GM23338 (cell line): ENCODE results near the gene COPZ2. TPM values are rescaled to one million over a fixed set of nuclear protein-coding genes. Genes with fewer than 3 reads are reported as not detected.

Source experiments
- ATAC-seq: fragments of 200-7000 bp; cut with Tn5 transposase; 3 replicates; pipeline ENCODE4 v1.9.1; 2020
- DNase-seq: peaks from one replicate; pipeline ENCODE4 v3.0.0-alpha.2; 2015; ENCODE audit warnings: low spot score
- H2AFZ ChIP-seq: fragments of 200-600 bp; sonication (generic); 2 replicates; pipeline ENCODE4 v1.8.0; 2016; ENCODE audit warnings: antibody characterized with exemption, mild to moderate bottlenecking, moderate library complexity
- H3F3A ChIP-seq: fragments of 200-600 bp; sonication (generic); replicated peaks from 2 replicates; pipeline ENCODE4 v1.8.0; 2017; ENCODE audit warnings: antibody characterized with exemption, mixed run types, low read depth
- H3K27ac ChIP-seq: fragments of 200-600 bp; sonication (generic); 2 replicates; pipeline ENCODE4 v1.6.1; 2016; ENCODE audit warnings: low read depth
- H3K27me3 ChIP-seq: fragments of 200-600 bp; sonication (generic); 2 replicates; pipeline ENCODE4 v1.8.0; 2016; ENCODE audit warnings: mild to moderate bottlenecking, mixed run types, moderate library complexity; ENCODE audit not compliant: insufficient read depth
- H3K36me3 ChIP-seq: fragments of 200-600 bp; sonication (generic); 2 replicates; pipeline ENCODE4 v1.8.0; 2016; ENCODE audit warnings: mild to moderate bottlenecking; ENCODE audit not compliant: insufficient read depth
- H3K4me1 ChIP-seq: fragments of 200-600 bp; sonication (generic); 2 replicates; pipeline ENCODE4 v1.8.0; 2016; ENCODE audit warnings: mild to moderate bottlenecking, moderate library complexity; ENCODE audit not compliant: insufficient read depth
- H3K4me2 ChIP-seq: fragments of 200-600 bp; sonication (generic); 2 replicates; pipeline ENCODE4 v1.7.1; 2017; ENCODE audit warnings: mixed run types
- H3K4me3 ChIP-seq: fragments of 200-600 bp; sonication (generic); 2 replicates; pipeline ENCODE4 v1.6.1; 2016; ENCODE audit warnings: mixed run types
- H3K79me2 ChIP-seq: fragments of 200-600 bp; sonication (generic); replicated peaks from 2 replicates; pipeline ENCODE4 v1.8.0; 2017; ENCODE audit warnings: mild to moderate bottlenecking; ENCODE audit not compliant: insufficient read depth
- H3K9me2 ChIP-seq: fragments of 200-600 bp; sonication (generic); 2 replicates; pipeline ENCODE4 v1.8.0; 2017; ENCODE audit not compliant: insufficient read depth
- H4K20me1 ChIP-seq: fragments of 200-600 bp; sonication (generic); replicated peaks from 2 replicates; pipeline ENCODE4 v1.8.0; 2017; ENCODE audit warnings: mild to moderate bottlenecking; ENCODE audit not compliant: insufficient read depth
- H3K27ac Mint-ChIP-seq: 2 replicates; pipeline ENCODE4 v1.8.0; 2020; ENCODE audit warnings: inconsistent platforms, mild to moderate bottlenecking, moderate library complexity, mixed read lengths
- H3K27me3 Mint-ChIP-seq: 3 replicates; pipeline ENCODE4 v1.8.0; 2022; ENCODE audit warnings: low read depth, mild to moderate bottlenecking, moderate library complexity, mixed read lengths, inconsistent platforms; ENCODE audit not compliant: insufficient read depth, poor library complexity
- H3K36me3 Mint-ChIP-seq: 3 replicates; pipeline ENCODE4 v1.8.0; 2021; ENCODE audit warnings: low read depth, mild to moderate bottlenecking, inconsistent platforms, moderate library complexity, mixed read lengths
- H3K4me1 Mint-ChIP-seq: 3 replicates; pipeline ENCODE4 v1.8.0; 2020; ENCODE audit warnings: mild to moderate bottlenecking, inconsistent platforms, mixed read lengths
- H3K4me3 Mint-ChIP-seq: 3 replicates; pipeline ENCODE4 v1.8.0; 2021; ENCODE audit warnings: moderate library complexity, mild to moderate bottlenecking, inconsistent platforms, mixed read lengths
- H3K9me3 Mint-ChIP-seq: 3 replicates; pipeline ENCODE4 v1.8.0; 2020; ENCODE audit warnings: moderate library complexity, mild to moderate bottlenecking, inconsistent platforms, mixed read lengths
- ETS1 ChIP-seq: IDR thresholded peaks from 2 replicates; pipeline ENCODE4 v1.6.1; 2016; ENCODE audit warnings: antibody characterized with exemption
- NANOG ChIP-seq: IDR thresholded peaks from 2 replicates; pipeline ENCODE4 v1.6.1; 2016; ENCODE audit warnings: antibody characterized with exemption, borderline replicate concordance
- ZNF114 ChIP-seq: fragments of 250-450 bp; sonication (Bioruptor Pico); IDR thresholded peaks from 2 replicates; pipeline ENCODE4 v1.5.0; 2020; ENCODE audit warnings: mild to moderate bottlenecking, moderate library complexity
- ZNF331 ChIP-seq: fragments of 250-450 bp; sonication (Bioruptor Pico); IDR thresholded peaks from 2 replicates; pipeline ENCODE4 v1.5.0; 2020; ENCODE audit warnings: low read depth, mild to moderate bottlenecking, moderate library complexity
- ZNF462 ChIP-seq: fragments of 250-450 bp; sonication (Bioruptor Pico); IDR thresholded peaks from 2 replicates; pipeline ENCODE4 v1.5.0; 2020; ENCODE audit warnings: mild to moderate bottlenecking, moderate library complexity
- polyA plus RNA-seq: library from polyadenylated mRNA; unstranded; fragments of >200 nt; fragmentation: Nextera tagmentation; extraction: Ambion mirVana; gene quantifications from 2 replicates; pipeline ENCODE4 v1.2.1, GENCODE V29; 2016
- total RNA-seq: library from RNA; depleted of rRNA; stranded (reverse); fragments of >200 nt; shearing (Covaris generic); gene quantifications from 2 replicates; pipeline ENCODE4 v1.2.3, GENCODE V29; 2014
- TF ChIP-seq, protein P1 (sequence below), 2 experiments: fragments of 200-600 bp in 1 of 2; sonication (generic) in 1 of 2; conservative IDR thresholded peaks; 2 replicates each; pipeline versions ENCODE4 v1.5.1 to v1.6.1; 2016 to 2017; ENCODE audit warnings: antibody characterized with exemption in 2 of 2, low read depth in 2 of 2, mild to moderate bottlenecking in 2 of 2, moderate library complexity in 1 of 2

Gene COPZ2
- total and polyA plus RNA-seq, 2 experiments from 2014 or later: not detected

GRCh38 chr17:48016112-48016511, 21.5 kb downstream of the COPZ2 start (continued):
- no peak for TF ChIP-seq ZNF462 (CRISPR knock-in tag)

- Histone ChIP-seq H3K79me2 (no peaks in the 10 kb centered on the region), H3F3A (peaks cover 7% of the 10 kb centered on the region; the same call in 1 of the 2 replicates), H3K27me3 (peaks cover 24% of the 10 kb centered on the region), H3K9me2 (no peaks in the 10 kb centered on the region), H3K4me3 (no peak overlapping the region), H3K4me1 (peaks cover 5% of the 10 kb centered on the region), H4K20me1 (0 out of 2 replicates have a peak, but pooled peaks cover 3% of the 10 kb centered on the region), H3K4me2 (no peak overlapping the region), H3K27ac (no peak overlapping the region), H3K36me3 (no peaks in the 10 kb centered on the region), H2AFZ (peak overlapping the region; percentile 81)
- H3K27me3 Mint-ChIP-seq: peaks cover 24% of the 10 kb centered on the region
- H3K9me3 Mint-ChIP-seq: no peaks in the 10 kb centered on the region; the same call in 2 of the 3 replicates
- H3K4me3 Mint-ChIP-seq: no peak overlapping the region
- no peaks in the 10 kb centered on the region for H3K36me3 Mint-ChIP-seq
- no peak overlapping the region; the same call in 1 of the 2 replicates for H3K27ac Mint-ChIP-seq
- H3K4me1 Mint-ChIP-seq: peaks cover 29% of the 10 kb centered on the region
- ATAC-seq (no peak), DNase-seq (no peak)
- no peak for TF ChIP-seq ZNF462 (CRISPR knock-in tag)
- no peak for TF ChIP-seq ETS1
- TF ChIP-seq, protein P1, sequence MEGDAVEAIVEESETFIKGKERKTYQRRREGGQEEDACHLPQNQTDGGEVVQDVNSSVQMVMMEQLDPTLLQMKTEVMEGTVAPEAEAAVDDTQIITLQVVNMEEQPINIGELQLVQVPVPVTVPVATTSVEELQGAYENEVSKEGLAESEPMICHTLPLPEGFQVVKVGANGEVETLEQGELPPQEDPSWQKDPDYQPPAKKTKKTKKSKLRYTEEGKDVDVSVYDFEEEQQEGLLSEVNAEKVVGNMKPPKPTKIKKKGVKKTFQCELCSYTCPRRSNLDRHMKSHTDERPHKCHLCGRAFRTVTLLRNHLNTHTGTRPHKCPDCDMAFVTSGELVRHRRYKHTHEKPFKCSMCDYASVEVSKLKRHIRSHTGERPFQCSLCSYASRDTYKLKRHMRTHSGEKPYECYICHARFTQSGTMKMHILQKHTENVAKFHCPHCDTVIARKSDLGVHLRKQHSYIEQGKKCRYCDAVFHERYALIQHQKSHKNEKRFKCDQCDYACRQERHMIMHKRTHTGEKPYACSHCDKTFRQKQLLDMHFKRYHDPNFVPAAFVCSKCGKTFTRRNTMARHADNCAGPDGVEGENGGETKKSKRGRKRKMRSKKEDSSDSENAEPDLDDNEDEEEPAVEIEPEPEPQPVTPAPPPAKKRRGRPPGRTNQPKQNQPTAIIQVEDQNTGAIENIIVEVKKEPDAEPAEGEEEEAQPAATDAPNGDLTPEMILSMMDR (conservative IDR thresholded peaks at IDR 0.05; ENCODE audit: low read depth in 2 of 2): no peak
- TF ChIP-seq NANOG: no peak
- TF ChIP-seq ZNF114 (CRISPR knock-in tag): no peak
- TF ChIP-seq ZNF331 (CRISPR knock-in tag): no peak
These were observed 22.9 kb downstream of the COPZ2 start for GRCh38 chr17:48014595-48015111.
